ENCODE data around the gene PHTF1.

GRCh38 chr1:113763661-113764060 is 4.4 kb upstream of the PHTF1 start:
- TF ChIP-seq, protein P1, sequence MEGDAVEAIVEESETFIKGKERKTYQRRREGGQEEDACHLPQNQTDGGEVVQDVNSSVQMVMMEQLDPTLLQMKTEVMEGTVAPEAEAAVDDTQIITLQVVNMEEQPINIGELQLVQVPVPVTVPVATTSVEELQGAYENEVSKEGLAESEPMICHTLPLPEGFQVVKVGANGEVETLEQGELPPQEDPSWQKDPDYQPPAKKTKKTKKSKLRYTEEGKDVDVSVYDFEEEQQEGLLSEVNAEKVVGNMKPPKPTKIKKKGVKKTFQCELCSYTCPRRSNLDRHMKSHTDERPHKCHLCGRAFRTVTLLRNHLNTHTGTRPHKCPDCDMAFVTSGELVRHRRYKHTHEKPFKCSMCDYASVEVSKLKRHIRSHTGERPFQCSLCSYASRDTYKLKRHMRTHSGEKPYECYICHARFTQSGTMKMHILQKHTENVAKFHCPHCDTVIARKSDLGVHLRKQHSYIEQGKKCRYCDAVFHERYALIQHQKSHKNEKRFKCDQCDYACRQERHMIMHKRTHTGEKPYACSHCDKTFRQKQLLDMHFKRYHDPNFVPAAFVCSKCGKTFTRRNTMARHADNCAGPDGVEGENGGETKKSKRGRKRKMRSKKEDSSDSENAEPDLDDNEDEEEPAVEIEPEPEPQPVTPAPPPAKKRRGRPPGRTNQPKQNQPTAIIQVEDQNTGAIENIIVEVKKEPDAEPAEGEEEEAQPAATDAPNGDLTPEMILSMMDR (IDR thresholded peaks at IDR 0.05): no peak
- TF ChIP-seq POLR2AphosphoS5 (IDR thresholded peaks at IDR 0.05) (no peak), POLR2A (IDR thresholded peaks at IDR 0.05) (no peak)
